DND-41 (cell line): Measurements from ENCODE around the gene GRID2.

Source experiments
- EZH2 ChIP-seq: IDR thresholded peaks from 3 replicates; pipeline ENCODE4 v1.6.1; 2012; ENCODE audit warnings: borderline replicate concordance, low read depth, mild to moderate bottlenecking, moderate library complexity, low read length, inconsistent platforms; ENCODE audit not compliant: severe bottlenecking
- TF ChIP-seq, protein P1 (sequence below): IDR thresholded peaks from 2 replicates; pipeline ENCODE4 v1.5.1; 2012; ENCODE audit warnings: borderline replicate concordance, low read length, moderate library complexity, mild to moderate bottlenecking; ENCODE audit not compliant: poor library complexity, severe bottlenecking; ENCODE audit errors: extremely low read depth

DNA sequence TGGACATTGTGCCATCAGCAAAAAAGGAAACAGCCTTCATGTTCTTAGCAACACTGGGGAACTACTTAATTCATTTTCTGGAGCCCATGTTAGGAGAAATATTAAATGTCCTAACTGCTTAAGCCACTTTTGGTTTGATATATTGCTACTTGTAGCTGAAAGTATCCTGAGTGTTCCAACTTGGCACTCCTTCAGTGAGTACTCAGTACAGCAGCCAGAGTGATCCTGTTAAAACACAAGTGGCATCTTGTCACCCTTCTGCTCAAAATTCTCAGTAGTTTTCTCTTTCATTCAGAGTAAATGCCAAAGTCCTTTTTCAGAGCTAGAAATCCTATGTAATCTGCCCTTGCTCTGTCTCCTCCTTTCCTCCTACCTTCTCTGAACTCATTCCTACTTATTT, 522.0 kb downstream of the GRID2 start:
- TF ChIP-seq, protein P1, sequence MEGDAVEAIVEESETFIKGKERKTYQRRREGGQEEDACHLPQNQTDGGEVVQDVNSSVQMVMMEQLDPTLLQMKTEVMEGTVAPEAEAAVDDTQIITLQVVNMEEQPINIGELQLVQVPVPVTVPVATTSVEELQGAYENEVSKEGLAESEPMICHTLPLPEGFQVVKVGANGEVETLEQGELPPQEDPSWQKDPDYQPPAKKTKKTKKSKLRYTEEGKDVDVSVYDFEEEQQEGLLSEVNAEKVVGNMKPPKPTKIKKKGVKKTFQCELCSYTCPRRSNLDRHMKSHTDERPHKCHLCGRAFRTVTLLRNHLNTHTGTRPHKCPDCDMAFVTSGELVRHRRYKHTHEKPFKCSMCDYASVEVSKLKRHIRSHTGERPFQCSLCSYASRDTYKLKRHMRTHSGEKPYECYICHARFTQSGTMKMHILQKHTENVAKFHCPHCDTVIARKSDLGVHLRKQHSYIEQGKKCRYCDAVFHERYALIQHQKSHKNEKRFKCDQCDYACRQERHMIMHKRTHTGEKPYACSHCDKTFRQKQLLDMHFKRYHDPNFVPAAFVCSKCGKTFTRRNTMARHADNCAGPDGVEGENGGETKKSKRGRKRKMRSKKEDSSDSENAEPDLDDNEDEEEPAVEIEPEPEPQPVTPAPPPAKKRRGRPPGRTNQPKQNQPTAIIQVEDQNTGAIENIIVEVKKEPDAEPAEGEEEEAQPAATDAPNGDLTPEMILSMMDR: no peak
- no peak for TF ChIP-seq EZH2
